ENCODE data around the gene PDCD1LG2.

PDCD1LG2 gene

DNA sequence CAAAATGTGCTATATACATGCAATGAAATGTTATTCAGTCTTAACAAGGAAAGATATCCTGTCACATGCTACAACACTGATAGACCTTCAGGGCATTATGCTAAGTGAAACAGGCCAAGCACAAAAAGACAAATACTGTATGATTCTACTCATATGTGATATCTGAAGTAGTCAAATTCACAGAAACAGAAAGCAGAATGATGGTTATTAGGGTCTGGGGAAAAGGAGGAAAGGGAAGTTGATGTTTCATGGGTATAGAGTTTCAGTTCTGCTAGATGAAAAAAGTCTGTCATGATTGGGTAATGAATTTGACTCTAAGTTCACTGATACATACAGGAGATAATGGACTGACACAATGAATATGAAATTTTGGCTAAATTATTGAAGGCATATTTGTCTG lies 107.4 kb downstream of the PDCD1LG2 start:
- no peak for DNase-seq

- DNase-seq, result no peak
Measured at GRCh38 chr9:5620494-5620893, 110.2 kb downstream of the PDCD1LG2 start.
